Vagina (tissue), 2 donors: ENCODE results near the gene SFXN4. TPM values are rescaled to one million over a fixed set of nuclear protein-coding genes. Genes with fewer than 3 reads are reported as not detected.
A peak's percentile ranks its signal among the peaks of the same experiment; 100 is the strongest.

Experiments
- DNase-seq, 2 donors: peaks; one replicate each; pipeline ENCODE4 v3.0.0-alpha.2; 2017; ENCODE audit errors: extremely low spot score in 2 of 2
- H3K27ac ChIP-seq: fragments of 200-600 bp; sonication (generic); one replicate; pipeline ENCODE4 v1.5.1; 2019
- H3K27me3 ChIP-seq: fragments of 200-600 bp; sonication (generic); one replicate; pipeline ENCODE4 v1.5.1; 2019
- H3K36me3 ChIP-seq, 2 donors: fragments of 200-600 bp; sonication (generic); one replicate each; pipeline ENCODE4 v1.5.1; 2017 to 2019
- H3K4me1 ChIP-seq: fragments of 200-600 bp; sonication (generic); one replicate; pipeline ENCODE4 v1.5.1; 2019
- H3K4me3 ChIP-seq, 2 donors: fragments of 200-600 bp; sonication (generic); 1 replicate in 1 of 2; 2 replicates in 1 of 2; pipeline ENCODE4 v1.5.1; 2016 to 2019
- H3K9me3 ChIP-seq: fragments of 200-600 bp; sonication (generic); one replicate; pipeline ENCODE4 v1.5.1; 2019
- POLR2A ChIP-seq, 2 donors: fragments of 450-650 bp; IDR thresholded peaks; one replicate each; pipeline ENCODE4 v1.6.1; 2017; ENCODE audit warnings: antibody characterized with exemption in 2 of 2, mild to moderate bottlenecking in 2 of 2, moderate library complexity in 2 of 2
- POLR2AphosphoS5 ChIP-seq, 2 donors: sonication (generic); formaldehyde crosslinking; IDR thresholded peaks; one replicate each; pipeline ENCODE4 v1.9.0; 2017; ENCODE audit warnings: antibody characterized with exemption in 2 of 2, mild to moderate bottlenecking in 2 of 2, low read depth in 1 of 2; ENCODE audit not compliant: insufficient read depth in 1 of 2
- intact Hi-C: fragments of 100-400 bp; cut with DNase I; formaldehyde crosslinking; loops from one replicate; pipeline ENCODE4 v1.15.1; 2023
- total RNA-seq: library from RNA; depleted of rRNA; stranded (reverse); fragments of >200 nt; gene quantifications from one replicate; pipeline ENCODE4 v1.2.3, GENCODE V29; 2016
- TF ChIP-seq, protein P1 (sequence below), 3 experiments: fragments of 450-650 bp in 2 of 3; fragments of 200-600 bp in 1 of 3; sonication (generic) in 1 of 3; IDR thresholded peaks; one replicate each; pipeline ENCODE4 v1.5.1; 2017 to 2019; ENCODE audit warnings: antibody characterized with exemption in 3 of 3, mild to moderate bottlenecking in 2 of 3, moderate library complexity in 2 of 3

The SFXN4 gene
- total RNA-seq, 1 donor from 2014 or later: 12.3 TPM

DNA sequence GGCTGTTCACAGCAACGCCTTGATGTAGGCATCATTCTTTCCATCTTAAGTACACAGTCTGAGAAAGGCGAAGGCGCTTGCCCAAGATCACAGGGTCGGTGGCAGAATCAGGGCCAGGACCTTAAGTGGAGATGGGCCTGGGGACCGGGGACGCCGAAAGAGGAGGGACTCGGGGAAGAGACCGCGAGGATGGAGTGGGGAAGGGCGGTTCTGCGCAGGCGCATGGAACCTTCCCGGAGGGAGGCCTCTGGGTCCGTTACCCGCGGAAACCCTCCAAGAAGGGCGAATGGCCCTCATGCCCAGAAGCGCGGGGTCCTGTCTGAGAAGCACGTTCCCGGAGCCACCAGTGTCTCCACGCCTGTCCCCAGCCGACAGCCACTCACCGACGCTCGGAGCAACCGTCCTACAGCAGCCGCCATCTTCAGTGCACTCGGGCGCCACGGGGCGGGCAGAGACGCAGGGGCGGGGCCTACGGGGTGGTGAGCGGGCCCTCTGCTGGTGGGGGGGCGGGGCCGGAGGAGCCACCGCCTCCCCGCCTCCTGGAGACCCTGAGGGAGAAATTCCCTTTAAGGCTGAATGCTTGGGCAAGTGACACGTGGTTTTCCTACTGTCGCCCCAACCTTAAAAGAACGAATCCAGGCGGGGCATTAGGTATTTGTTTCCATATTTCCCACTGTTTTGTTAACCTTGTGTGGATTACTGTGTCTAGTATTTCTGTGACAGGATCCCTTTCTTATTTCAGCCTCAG lies 13.0 kb upstream of the SFXN4 start, which contains the start of gene PRDX3:
TSS of gene PRDX3 (minus strand) at position 441 of the 748 bp plus-strand sequence. CDS start at position 419, 22 bp downstream.
- H3K27ac ChIP-seq: peak within 1 kb of the TSS; percentile 85
- H3K4me1 ChIP-seq: peaks cover 21% of the 10 kb centered on the region
- H3K27me3 ChIP-seq: no peaks in the 10 kb centered on the region
- no peaks in the 10 kb centered on the region for H3K9me3 ChIP-seq
- intact Hi-C loops: no loop called here
- H3K4me3 ChIP-seq: peak within 1 kb of the TSS; percentile 50 to 63
- DNase-seq: peak in 1 of 2 donors; percentile 91
- TF ChIP-seq, protein P1, sequence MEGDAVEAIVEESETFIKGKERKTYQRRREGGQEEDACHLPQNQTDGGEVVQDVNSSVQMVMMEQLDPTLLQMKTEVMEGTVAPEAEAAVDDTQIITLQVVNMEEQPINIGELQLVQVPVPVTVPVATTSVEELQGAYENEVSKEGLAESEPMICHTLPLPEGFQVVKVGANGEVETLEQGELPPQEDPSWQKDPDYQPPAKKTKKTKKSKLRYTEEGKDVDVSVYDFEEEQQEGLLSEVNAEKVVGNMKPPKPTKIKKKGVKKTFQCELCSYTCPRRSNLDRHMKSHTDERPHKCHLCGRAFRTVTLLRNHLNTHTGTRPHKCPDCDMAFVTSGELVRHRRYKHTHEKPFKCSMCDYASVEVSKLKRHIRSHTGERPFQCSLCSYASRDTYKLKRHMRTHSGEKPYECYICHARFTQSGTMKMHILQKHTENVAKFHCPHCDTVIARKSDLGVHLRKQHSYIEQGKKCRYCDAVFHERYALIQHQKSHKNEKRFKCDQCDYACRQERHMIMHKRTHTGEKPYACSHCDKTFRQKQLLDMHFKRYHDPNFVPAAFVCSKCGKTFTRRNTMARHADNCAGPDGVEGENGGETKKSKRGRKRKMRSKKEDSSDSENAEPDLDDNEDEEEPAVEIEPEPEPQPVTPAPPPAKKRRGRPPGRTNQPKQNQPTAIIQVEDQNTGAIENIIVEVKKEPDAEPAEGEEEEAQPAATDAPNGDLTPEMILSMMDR (IDR thresholded peaks at IDR 0.05): peak in 1 of 3 experiments; percentile 38
- TF ChIP-seq POLR2A (IDR thresholded peaks at IDR 0.05) (peak in 1 of 2 donors; percentile 78), POLR2AphosphoS5 (IDR thresholded peaks at IDR 0.05; ENCODE audit: insufficient read depth in 1 of 2, low read depth in 1 of 2) (peak; percentile 35 to 97)
- H3K36me3 ChIP-seq: peaks cover 0 to 12% of the 10 kb centered on the region in 2 donors

DNA sequence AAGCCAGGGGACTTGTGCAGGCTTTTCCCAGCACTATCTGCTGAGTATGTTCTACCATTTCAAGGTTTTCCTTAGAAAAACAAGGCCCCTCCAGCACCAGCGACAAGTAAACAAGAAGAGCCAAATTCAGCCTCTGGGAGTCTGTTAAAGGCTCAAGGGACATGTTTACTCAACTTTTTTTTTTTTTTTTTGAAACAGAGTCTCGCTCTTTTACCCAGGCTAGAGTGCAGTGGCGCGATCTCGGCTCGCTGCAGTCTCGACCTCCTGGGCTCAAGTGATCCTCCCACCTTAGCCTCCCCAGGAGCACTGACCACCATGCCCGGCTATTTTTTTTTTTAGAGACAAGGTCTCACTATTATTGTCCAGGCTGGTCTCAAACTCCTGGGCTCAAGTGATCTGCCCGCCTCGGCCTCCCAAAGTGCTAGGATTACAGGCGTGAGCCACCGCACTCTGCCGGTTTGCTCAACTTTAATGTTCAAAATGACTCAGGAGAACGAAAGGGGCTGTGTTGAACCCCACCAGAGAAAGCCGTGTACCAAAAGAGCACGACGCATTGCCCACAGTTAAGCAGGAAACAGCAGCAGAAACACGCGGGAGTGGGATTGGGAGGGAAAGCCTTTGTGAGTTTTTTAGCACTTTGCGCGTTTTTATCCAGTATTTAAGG lies 12.3 kb upstream of the SFXN4 start:
- no peaks in the 10 kb centered on the region for H3K27me3 ChIP-seq
- peaks cover 0 to 19% of the 10 kb centered on the region in 2 donors for H3K36me3 ChIP-seq
- H3K4me1 ChIP-seq: peaks cover 21% of the 10 kb centered on the region
- peak overlapping the region; percentile 85 for H3K27ac ChIP-seq
- DNase-seq: no peak
- intact Hi-C loops: no loop called here
- peak overlapping the region; percentile 50 to 63 for H3K4me3 ChIP-seq
- H3K9me3 ChIP-seq: no peaks in the 10 kb centered on the region
- TF ChIP-seq, protein P1 (IDR thresholded peaks at IDR 0.05): no peak
- no peak for TF ChIP-seq POLR2A (IDR thresholded peaks at IDR 0.05)
- no peak for TF ChIP-seq POLR2AphosphoS5 (IDR thresholded peaks at IDR 0.05; ENCODE audit: insufficient read depth in 1 of 2, low read depth in 1 of 2)

DNA sequence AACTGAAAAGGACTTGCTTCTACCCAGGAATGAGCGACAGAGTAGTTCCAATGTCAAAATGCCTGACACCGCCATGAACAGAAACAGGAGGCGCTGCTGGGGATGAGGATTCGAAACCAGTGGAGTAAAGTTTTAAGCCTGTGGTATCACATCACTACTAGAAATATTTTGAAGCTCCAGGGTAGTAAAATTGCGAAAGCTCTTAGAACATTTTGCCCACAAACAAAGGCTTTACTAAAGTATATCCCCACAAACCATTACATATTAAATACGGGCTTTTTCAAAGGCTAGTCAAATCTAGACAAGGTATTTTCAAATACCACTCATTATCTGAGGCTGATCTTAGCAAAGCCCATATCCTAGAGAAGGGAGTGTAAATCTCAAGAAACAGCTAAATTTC lies 10.7 kb upstream of the SFXN4 start:
- no peak for DNase-seq
- Histone ChIP-seq H3K4me1 (peaks cover 21% of the 10 kb centered on the region), H3K27ac (no peak overlapping the region), H3K36me3 (peaks cover 0 to 36% of the 10 kb centered on the region in 2 donors), H3K9me3 (no peaks in the 10 kb centered on the region), H3K27me3 (no peaks in the 10 kb centered on the region), H3K4me3 (no peak overlapping the region)
- TF ChIP-seq POLR2A (IDR thresholded peaks at IDR 0.05): no peak
- TF ChIP-seq POLR2AphosphoS5 (IDR thresholded peaks at IDR 0.05; ENCODE audit: insufficient read depth in 1 of 2, low read depth in 1 of 2): no peak
- TF ChIP-seq, protein P1 (IDR thresholded peaks at IDR 0.05): no peak
- intact Hi-C loops: no loop called here

DNA sequence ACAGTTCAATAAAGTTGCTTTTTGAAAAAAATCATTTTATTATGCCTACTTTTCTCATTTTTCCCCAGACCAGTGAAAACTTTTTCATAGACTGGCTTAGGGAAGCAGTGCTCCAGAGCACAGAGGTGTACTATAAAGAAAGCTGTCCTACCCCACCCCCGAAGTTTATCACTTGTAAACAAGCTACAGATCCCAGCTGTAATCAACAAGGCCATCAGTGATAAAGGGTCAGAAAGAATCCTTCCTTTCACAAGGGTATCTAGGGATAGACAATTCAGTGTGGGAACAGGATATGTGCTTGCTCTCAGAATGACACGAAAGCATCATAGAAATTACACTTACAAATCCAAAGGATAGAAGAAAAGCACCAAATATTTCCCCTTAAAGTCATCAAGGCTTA lies 8.6 kb upstream of the SFXN4 start:
- Histone ChIP-seq H3K9me3 (no peaks in the 10 kb centered on the region), H3K36me3 (peaks cover 0 to 54% of the 10 kb centered on the region in 2 donors), H3K27ac (no peak overlapping the region), H3K27me3 (no peaks in the 10 kb centered on the region), H3K4me3 (no peak overlapping the region), H3K4me1 (peaks cover 20% of the 10 kb centered on the region)
- no peak for DNase-seq
- TF ChIP-seq, protein P1 (IDR thresholded peaks at IDR 0.05): no peak
- intact Hi-C loops: no loop called here

DNA sequence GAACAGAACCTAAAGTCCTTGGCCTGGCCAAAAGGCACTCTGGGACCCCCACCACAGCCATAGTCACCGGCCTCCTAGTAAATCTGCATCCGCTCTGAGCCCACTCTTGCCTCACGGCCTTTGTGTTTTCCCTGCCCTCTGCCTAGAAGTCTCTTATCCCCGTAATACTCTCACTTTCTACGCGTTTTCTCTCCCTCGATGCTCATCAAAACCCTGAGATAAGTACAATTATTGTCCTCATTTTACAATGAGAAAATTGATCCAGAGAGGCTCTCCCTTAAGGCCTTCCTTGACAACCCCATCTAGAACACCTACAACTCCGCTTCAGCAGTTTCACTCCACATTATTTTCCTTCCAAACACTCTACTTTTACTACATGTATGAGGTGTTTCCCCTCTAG lies 1.5 kb upstream of the SFXN4 start:
- H3K4me3 ChIP-seq: no peak overlapping the region
- TF ChIP-seq, protein P1 (IDR thresholded peaks at IDR 0.05): no peak
- TF ChIP-seq POLR2AphosphoS5 (IDR thresholded peaks at IDR 0.05; ENCODE audit: insufficient read depth in 1 of 2, low read depth in 1 of 2): no peak
- TF ChIP-seq POLR2A (IDR thresholded peaks at IDR 0.05): no peak
- no peak overlapping the region for H3K27ac ChIP-seq
- H3K36me3 ChIP-seq: peaks cover 0 to 35% of the 10 kb centered on the region in 2 donors
- peaks cover 18% of the 10 kb centered on the region for H3K4me1 ChIP-seq
- H3K27me3 ChIP-seq: no peaks in the 10 kb centered on the region
- intact Hi-C loops: no loop called here
- no peaks in the 10 kb centered on the region for H3K9me3 ChIP-seq
- no peak for DNase-seq
